Non-pigmented ciliary epithelial cell (primary cell): ENCODE data around the gene FOXO3.

Source experiments
- DNase-seq: peaks from one replicate; pipeline ENCODE4 v3.0.0-alpha.2; 2010; ENCODE audit warnings: low read depth

Gene FOXO3

DNA sequence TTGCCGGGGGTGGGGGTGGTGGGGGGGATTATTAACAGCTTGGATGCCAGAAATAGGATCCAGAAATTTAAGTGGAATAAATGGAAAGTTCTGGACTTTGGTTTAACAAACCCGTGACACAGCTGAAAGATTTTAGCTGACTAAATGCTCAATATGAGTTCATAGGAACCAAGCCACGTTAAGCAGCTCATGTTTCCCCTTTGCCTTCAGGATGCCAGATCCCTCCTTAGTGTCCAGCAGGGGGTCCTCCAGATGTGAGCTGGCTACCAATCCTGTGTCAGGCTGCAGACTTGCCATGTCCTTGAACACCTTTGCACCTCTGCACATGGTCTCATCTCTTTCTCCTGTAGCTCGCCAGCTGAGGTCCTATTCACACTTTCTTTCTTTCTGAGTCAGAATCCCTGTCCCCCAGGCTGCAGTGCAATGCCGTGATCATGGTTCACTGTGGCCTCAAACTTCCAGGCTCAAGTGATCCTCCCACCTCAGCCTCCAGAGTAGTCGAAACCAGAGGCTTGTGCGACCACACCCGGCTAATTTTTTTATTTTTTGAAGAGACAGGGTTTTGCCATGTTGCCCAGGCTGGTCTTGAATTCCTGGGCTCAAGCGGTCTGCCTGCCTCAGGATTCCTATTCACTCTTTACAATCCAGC is 154.2 kb downstream of the FOXO3 start:
- no peak for DNase-seq

DNA sequence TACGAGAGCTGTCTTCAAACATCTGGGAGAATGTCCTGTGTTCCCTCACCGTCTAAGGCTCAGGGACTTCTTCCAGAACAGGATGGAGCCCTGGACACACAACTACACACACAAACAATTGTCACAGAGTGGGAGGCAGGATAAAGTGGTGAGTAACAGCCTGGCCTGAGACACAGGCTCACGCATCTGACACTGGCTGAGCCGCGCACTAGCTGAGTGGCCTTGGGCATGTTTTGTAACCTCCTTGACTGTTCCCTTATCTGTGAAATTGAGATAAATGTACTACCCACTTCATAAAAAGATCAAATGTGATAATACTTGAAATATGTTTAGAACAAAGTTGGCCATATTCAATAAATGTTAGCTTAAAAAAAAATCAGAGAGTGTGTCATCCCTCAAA is 155.1 kb downstream of the FOXO3 start:
- no peak for DNase-seq

DNA sequence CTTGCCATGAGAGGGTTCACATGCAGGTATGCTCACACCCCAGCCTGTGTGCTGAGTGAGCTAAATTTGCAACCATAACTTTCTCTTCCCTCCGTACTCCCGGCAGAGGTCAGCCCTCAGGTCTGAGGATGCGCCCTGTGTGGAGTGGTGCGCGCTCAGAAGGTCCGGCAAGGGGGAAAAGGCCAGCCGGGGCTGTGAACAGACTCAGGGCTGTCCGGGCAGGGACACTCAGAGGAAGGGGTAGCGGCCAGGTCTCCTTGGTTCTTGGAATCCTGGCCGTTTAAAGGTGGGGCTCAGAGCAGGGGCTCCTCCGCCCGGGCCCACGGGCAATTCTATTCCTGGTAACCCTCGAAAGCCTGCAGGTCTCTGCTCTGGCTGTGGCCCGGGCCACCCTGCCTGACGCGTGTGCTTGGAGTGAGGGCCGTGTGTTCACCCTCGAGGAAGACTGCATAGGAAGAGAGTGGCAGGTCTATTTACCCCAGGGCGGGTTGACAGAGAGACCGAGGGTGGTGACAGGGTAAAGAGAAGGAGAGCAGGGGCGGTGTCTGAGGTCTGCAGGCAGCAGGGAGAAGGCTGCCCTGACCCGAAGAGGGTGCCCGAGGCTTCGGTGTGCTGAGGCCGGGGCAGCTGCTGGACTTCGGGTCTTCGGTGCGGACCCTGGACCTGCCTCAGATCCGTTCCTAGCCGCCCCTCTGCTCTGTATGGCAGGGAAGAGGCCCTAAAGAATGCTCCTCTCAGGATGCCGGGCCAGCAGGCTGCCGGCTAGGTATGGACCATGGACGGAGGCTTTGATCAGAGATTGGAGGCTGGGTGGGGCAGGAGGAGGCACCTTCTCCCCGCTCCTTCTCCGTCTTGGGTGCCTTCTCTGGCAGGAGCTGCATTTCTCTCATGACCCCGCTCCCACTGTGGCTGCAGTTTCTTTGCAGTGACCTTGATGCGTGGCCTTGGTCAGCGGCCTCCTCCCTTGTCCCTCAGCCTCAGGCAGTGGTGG is 156.4 kb downstream of the FOXO3 start:
- no peak for DNase-seq

DNA sequence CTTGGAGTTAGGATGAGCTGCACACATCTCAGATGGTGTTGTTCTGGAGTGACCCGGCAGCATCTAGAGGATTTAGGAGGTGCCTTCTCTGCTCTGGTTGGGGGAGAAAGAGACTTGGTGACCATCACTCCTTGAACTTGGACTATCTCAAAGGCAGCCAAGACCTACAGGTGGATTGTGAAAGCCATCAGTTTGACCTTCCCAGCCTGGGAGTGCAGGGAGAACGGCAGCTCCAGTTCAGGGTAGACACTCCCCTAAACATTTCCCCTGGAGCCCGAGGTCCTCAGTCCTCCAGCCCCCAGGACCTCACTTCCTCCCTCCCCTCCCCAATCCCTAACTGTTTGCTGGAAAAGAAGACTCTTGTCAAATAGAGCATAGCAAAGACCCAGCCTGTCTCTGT is 158.8 kb downstream of the FOXO3 start:
- no peak for DNase-seq

DNA sequence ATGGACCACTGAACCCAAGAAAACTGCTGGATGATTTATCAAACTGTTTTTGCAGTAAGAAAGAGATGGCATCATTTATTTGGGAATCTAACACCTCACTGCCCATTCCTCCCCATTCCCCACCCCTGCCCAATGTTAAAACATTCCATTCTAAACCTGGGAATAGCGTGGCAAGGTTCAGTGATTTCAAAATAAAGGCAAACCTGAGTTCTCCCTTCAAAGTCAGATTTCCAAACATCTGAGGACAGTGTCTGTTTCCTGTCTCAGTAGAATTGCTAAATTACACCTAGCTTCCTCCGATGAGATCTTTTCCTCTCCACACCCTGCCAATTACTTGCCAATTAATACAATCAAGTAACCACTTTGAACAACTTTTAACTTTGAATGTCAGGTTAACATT is 160.1 kb downstream of the FOXO3 start:
- no peak for DNase-seq

DNA sequence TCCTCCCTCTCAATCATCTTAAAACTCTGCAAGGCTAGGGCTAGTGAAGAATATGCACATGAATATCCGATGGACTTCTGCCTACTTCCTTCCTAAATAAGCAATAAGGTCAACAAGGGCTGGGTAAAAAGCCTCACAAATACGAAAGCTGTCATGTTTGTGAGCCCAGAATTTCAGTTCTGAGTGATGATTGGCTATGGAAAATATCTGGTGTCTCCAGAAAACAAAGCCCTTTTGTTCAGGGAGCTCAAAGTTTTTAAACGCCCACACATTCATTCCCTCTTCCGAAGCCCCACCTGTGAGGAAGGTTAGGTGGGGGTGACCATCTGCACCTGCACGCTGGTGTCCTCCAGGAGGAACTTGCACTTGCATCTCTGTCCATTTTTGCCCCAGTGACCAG is 160.6 kb downstream of the FOXO3 start:
- DNase-seq = no peak

DNA sequence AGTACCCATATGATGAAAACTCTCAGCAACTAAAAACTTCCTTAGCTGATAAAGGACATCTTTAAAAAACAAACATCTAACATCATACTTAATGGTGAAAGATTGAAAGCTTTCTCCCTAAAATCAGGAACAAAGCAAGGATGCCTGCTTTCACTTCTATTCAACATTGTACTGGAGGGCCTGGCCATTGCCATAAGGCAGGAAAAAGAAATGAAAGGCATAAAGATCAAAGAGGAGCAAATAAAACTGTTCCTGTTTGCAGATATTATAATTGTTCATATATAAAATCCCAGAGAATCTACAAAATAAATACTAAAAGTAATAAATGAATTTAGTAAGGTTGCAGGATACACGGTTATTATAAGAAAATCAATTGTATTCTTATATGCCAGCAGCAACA is 162.9 kb downstream of the FOXO3 start:
- no peak for DNase-seq

DNA sequence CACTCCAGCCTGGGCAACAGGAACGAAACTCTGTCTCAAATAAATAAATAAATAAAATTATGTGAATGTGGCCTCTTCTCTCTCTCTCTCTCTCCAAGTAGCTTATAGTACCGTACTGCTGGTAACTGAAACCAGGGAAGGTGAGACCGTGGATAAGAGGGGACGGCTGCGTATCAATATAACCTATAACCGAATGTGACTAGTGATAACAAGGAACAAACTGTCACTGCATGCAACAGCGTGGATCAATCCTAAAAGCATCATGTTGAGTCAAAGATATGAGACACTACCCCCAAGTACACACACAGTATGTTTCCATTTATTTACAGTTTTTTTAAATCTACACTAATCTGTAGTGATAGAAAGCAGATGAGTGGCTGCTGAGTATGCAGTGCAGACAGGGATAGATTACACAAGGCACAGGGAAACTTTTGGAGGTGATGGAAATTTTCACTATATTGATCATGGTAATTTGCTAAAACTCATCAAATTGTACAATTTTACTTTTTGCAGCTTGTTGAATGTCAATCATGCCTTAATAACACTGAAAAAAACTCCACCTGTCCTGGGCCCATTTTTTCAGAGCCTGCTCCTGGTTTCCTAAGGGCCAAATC is 166.1 kb downstream of the FOXO3 start:
- DNase-seq = no peak

DNA sequence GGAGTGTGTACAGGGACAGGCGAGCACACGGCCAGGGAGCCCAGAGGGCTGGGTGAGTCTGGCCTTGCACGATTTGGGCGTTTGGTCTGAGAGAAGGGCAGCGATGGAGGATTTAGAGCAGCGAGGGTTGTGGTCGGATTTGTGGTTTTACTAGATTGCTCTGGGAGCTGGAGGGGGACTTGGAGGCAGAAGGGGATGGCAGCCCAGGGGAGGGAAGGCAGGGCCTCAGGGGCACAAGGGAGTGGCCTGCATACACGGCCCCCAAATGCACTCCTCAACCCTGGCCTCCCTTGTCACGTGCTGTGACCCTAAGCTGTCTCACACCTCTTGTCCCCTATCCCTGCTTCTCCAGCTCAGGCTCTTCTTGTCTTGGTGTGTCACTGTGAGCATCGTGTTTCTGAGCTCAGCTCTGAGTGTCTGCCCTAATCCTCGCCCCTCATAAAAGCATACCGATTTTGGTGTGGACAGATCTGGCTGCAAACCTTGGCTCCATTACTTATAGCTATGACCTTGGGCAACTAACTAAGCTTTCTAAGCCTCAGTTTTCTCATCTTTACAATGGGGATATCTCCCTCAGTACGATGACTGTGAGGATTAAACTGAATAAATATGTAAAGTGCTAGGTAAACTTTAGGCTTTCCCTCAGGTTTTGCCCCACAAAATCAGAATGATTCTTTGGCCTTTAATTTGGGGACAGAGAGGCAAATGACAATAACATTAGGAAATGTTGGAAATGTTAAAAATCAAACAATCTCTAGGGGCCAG is 167.4 kb downstream of the FOXO3 start:
- no peak for DNase-seq

DNA sequence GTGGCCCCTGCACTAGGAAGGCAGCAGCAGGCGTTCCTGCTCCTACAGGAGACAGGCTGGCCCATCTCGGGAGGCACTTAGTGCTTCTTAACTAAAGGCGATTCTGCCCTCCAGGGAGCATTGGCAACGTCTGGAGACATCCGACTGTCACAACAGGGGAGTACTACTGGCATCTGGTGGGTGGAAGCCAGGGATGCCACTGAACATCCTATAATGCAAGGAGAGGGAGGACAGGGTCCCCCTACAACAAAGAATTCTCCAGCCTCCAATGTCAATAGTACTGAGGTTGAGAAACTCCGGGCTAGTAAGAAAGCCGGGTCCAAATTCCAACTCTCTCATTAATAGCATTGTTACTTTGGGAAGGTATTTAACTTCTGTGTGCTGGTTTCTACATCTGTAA is 168.1 kb downstream of the FOXO3 start:
- DNase-seq = no peak

DNA sequence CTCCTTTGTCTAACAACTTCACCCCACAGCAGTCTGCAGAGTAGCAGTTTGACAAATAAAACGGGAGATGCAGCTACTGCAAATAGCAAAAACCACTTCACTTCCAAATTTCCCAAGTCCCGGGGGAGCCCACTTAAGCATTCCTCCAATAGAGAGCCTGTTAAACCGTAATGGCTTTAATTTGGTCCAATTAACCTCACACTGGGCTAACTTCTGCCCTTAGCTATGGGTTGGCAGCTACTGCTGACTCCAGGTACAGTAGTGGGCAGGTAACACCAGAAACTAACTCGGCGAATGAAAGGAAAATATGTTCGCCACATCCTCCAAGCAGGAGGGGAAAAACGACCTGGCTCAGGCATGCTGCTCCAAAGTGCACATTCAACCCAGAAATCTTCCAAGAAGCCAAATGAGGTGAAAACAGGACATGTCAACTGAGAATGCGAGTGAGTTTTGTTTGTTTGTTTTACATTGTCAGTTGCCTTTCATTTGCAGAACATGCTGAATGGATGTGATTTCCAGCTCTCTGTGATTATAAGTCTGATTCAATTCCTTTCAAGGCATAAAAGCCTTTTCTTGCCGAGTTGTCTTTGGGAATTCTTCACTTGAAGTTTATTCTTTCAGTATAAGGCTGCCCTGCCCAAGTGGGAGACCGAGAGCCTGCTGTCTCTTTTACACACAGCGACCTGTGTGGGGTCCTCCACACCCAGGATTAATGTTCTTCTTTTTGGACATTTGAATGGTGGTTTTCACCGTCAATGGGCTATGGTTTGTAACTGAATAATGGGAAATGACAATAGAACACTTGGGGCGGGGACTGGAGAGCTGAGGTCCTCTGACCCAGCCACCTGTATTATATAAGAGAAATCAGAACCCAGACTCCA is 170.2 kb downstream of the FOXO3 start:
- no peak for DNase-seq

DNA sequence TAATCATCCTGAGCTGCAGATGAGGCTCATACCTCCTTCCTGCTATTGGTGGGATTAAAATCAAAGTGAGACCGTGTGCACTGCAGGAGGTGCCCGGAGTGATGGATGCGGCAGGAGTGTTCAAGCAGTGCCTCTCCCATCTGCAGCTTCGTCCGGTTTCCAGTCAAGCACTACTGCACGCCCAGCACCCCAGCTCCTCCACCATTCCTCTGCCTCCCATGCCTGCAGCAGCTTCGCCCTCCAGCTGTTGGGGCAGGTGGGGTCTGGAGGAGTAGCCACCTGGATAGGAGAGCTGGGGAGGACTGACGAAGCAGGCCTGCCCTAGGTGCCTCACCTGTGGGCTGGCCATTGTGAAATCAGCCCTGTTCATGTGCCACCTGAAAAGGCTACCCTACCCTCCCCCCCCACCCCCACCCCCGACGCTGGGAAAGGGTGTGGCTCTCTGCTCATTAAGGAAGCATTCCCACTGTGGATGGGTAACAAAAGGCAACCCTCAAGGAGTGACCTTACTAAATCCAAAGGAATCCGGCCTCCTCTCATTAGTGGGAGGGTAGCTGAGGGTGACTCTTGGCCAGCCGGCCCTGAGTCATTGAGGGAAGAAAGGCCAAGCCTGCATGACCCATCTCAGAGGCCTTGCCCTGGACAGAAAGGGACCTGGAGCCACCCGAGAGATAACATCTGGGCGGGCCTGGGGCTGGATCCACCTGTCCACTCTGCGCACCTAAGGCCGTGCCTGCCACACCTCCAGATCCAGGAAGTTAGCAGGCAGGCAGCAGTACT is 171.6 kb downstream of the FOXO3 start:
- DNase-seq = no peak

DNA sequence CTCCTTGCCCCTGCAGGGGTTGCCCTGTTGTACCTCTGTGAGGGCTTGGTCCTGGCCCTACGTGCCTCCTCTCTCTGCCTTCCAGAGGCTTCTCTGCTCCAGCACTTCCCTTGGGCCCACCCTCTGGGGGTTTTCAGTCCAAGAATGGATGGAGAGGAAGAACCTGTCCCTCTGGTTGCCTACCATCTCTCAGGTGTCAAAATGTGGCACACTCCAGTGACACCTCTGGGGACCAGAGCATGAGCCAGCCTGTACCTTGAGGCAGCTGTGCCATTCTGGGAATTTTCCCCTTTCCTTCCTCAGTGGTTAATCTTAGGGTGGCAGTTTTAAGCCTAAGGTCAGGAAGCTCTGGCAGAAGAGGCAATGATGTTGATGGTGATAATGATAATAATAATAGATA is 172.3 kb downstream of the FOXO3 start:
- no peak for DNase-seq

DNA sequence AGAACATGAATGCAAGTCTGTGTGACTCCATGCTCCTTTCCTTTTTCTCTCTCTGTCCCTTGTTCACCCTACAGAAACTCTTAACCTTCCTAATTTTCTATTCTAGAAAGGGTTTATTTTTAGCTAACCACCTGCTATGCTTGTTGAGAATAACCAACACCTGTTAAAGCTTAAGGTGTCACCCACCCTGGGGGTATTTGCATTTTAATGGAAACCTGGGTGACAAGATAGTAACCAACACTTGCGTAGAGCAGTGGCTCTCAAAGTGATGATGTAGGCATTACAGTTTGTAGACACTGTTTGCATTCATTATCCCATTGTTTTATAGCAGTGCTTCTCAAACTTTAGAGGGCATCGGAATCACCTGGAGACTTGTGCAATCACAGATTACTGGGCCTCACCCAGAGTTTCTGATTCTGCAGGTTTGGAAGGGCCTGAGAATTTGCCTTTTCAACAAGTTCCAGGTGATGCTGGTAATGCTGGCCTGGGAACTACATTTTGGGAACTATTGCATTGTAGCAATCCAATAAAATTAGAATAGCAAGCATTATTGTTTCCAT is 173.1 kb downstream of the FOXO3 start:
- DNase-seq = no peak
